ENCODE measurements around the gene TSPY9.
"Not testable (repeated sequence)": the region's sequence is repeated elsewhere in the genome, so short reads cannot be mapped to it uniquely, and the experiment has no call there.

TSPY9 gene, protein sequence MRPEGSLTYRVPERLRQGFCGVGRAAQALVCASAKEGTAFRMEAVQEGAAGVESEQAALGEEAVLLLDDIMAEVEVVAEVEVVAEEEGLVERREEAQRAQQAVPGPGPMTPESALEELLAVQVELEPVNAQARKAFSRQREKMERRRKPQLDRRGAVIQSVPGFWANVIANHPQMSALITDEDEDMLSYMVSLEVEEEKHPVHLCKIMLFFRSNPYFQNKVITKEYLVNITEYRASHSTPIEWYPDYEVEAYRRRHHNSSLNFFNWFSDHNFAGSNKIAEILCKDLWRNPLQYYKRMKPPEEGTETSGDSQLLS

GRCh38 chrY:9486967-9487366 lies at the start of gene TSPY9:
TSPY9 (plus strand) TSS chrY:9487267; CDS start chrY:9487313, 46 bp downstream.
- DNase-seq (ENCODE audit: low read depth) = not testable (repeated sequence)

DNA sequence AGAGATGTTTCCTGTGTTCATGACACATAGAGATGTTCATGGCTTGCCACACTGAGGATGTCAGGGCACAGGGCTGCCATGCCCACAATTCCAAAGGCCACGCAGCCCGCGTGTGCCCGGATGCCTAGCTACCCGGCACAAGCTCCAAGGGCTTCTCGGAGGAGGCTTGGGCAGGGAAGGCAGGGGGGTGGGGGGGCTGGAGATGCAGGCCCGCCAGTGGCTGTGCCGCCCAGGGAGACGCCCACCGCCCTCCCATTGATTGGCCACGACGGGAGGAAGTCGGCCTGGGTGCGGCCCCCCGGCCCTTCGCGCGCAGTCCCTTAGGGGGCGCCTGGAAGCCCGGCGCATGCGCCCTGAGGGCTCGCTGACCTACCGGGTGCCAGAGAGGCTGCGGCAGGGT lies 20.4 kb upstream of the TSPY9 start, which contains the start of gene TSPY1:
Gene TSPY1, plus strand, starts transcription at position 301 of the 400 bp plus-strand sequence. Its CDS starts 46 bp downstream, at position 347.
- DNase-seq (ENCODE audit: low read depth) = not testable (repeated sequence)

- not testable (repeated sequence) for DNase-seq (ENCODE audit: low read depth)
These were observed 17.3 kb downstream of the TSPY9 start for GRCh38 chrY:9504396-9504795.

DNA sequence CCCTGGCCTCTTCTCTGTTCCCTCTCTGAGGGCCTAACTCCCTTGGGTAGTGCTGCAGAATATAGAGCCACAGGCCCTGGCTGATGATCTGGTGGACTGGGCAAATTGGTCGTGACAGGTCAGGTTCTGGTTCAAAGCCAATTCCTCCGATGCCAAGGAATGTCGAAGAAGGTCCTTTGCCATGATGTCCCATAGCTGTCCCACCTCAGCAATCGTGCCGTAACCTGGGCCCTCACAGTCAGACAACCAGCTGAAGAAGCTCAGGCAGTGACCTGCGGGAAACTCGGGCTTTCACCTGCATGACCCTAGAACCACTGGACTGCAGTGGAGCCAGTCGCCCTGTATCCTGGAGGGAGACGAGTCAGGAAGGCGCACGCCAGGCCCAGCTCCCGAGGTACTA lies 29.2 kb downstream of the TSPY9 start:
- DNase-seq (ENCODE audit: low read depth) = not testable (repeated sequence)

- DNase-seq (ENCODE audit: low read depth) = not testable (repeated sequence)
These were observed 40.5 kb downstream of the TSPY9 start, which contains the start of gene TSPY10 for GRCh38 chrY:9527580-9527979. TSPY10 (plus strand) TSS chrY:9527880; CDS start chrY:9527926, 46 bp downstream.
